NCI-H748 treated with DMSO at 0.1 percent for 48 hours (cell line): ENCODE data around the gene PNMA8A.
"Not testable (repeated sequence)": the region's sequence is repeated elsewhere in the genome, so short reads cannot be mapped to it uniquely, and the experiment has no call there.

ENCODE experiments used
- DNase-seq: peaks from one replicate; lab custom pipeline; 2025; lab: John Stamatoyannopoulos, UW

The PNMA8A gene

DNA sequence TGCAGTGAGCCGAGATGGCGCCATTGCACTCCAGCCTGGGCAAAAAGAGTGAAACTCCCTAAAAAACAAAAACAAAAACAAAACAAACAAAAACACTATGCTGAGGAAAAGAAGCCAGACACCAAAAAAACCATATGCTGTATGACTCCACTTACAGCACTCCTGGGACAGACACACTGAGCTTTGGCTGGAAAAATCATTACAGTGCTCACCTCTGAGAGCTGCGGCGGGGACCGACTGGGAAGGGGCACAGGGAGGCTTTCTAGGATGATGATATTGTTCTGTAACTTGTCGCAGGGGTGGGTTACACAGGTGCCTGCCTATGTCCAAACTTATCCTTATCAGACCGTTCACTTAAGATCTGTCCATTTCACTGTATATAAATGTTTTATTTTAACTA is 7.8 kb downstream of the PNMA8A start:
- DNase-seq = no peak

- DNase-seq = no peak
These were observed 9.8 kb downstream of the PNMA8A start for GRCh38 chr19:46461537-46461936.

DNA sequence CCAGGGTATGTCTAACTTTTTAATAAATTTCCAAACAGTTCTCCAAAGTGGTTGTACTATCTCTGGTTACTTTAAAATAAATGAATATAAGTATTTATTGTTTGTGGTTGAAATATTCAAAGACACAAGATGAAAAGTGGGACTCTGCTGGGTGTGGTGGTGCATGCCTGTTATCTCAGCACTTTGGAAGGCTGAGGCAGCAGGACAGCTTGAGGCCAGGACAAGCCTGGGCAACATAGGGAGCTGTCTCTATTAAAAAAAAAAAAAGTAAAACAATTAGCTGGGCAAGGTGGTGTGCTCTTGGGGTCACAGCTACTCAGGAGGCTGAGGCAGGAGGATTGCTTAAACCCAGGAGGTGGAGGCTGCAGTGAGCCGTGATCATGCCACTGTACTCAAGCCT is 10.4 kb downstream of the PNMA8A start:
- no peak for DNase-seq

DNA sequence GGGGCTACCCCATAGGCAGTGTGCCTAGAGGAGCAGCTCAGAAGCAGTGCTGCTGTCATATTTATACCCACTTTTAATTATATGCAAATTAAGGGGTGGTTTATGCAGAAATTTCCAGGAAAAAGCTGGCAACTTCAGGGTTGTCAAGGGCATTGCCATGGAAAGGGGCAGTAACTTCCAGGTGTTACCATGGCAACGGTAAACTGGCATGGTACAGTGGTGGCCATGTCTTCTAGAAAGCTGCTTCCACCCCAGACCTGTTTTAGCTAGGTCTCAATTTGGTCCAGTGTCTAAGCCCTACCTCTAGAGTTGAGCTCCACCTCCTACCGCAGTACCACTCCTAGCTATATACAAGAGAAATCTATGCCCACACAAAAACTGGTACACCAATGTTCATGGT is 11.3 kb downstream of the PNMA8A start:
- DNase-seq = no peak

DNA sequence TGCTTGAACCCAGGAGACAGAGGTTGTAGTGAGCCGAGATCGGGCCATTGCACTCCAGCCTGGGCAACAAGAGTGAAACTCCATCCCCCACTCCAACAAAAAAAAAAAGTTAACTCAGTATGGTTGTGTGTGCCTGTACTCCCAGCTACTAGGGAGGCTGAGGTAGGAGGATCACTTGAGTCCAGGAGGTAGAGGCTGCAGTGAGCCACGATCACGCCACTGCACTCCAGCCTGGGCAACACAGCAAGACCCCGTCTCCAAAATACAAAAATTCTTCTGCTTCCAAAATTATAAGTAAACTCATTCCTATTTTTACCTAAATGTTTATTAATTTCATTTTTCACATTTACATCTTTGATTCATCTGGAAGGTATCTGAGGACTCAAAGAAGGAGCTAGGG is 14.4 kb downstream of the PNMA8A start:
- no peak for DNase-seq

DNA sequence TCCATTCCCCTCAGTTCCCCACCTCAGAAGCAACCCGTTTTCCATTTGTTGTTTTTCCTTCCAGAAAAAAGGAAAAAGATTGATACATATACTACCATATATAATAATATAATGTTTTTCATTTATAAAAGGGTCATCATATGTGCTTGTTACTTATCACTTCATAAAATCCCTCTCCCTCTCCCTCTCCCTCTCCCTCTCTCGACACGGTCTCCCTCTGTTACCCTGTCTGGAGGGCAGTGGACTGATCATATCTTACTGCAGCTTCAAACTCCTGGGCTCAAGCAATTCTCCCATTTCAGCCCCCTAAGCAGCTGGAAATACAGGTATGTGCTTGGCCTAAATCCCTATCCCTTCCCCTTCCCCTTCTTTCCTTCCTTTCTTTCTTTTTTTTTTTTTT is 17.1 kb downstream of the PNMA8A start:
- DNase-seq = no peak

DNA sequence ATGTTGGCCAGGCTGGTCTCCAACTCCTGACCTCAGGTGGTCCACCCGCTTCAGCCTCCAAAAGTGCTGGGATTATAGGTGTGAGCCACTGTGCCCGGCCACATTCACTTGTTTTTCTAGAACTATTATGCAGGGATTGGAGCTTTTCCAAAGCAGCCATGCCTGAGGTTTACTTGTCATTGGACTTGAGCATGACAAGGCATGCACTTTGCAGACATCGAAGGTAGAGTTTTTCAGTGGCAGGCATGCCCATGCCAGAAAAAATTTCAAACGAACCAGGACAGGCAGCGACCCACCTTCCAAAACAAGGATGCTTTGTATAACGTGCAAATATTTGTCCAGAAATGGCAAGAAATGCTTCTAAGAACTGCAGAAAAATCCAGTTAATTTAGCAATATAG is 17.7 kb downstream of the PNMA8A start:
- DNase-seq = no peak

DNA sequence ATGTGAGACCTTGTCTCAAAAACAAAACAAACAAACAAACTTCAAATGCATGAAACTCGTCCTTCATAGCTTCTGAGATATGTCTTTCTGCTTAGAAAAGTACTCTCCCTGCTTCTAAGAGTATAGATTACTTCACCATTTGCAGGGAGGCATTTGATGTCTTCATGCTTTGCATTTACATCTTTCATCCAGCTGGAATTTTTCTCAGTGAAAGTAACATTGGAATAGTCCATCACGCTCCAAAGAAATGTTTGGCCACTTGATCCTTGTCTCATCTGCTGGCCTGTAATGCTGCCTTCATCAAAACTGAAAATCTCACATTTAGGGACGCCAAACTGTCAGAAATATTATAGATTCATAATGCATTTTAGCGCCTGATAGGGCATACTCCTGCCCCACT is 19.2 kb downstream of the PNMA8A start:
- no peak for DNase-seq

DNA sequence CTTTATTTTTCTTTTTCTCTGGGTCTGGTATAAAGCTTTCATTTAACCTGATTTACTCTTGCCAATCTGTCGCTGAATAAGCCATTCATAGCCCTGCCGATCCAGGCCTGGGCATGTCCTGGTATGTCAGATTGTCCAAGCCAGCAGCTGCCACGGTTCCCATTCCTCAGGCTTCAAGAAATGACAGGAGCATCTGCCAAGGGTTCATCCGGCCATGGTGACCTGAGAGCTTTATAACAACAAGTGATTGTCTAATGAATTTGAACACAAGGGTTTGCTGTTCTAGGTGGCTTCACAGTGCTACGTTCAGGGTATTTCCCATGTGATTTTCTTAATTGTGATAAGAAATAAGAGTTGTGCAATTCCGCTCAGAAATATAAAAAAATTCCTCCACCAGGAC is 20.0 kb downstream of the PNMA8A start:
- no peak for DNase-seq

DNA sequence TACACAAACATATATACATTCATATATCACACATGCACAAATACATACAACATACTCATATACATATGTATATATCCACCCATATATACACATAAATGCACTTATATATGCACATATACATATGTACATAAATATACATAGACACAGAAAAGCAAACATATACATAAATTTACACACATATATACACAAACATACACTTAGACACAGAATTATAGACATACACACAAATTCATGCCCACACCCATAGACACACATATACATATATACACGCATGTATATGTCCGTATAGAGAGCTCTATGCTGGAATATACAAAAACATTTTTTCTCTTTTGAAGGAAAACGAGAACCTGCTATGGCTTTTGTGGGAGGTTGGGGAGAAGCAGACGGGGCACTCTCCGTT is 20.6 kb downstream of the PNMA8A start:
- no peak for DNase-seq

DNA sequence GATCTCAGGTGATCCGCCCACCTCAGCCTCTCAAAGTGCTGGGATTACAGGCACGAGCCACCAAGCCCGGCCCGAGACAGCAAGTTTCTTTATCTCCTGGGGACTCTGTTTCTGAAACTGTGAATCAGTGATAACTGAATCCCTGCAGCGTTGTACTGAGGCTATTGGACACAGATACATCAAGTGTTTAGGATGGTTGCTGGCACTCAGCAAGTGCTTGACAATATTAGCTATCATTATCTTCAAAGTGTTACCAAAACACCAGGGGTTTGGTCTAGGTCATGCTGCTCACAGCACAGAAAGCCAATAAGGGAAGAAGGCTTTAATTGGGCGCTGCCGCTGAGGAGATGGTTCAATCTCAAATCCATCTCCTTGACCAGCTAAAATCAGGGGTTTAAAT is 22.1 kb downstream of the PNMA8A start:
- DNase-seq = peak; percentile 27

- no peak for DNase-seq
These were observed 22.8 kb downstream of the PNMA8A start for GRCh38 chr19:46448601-46449000.

- no peak for DNase-seq
These were observed 23.5 kb downstream of the PNMA8A start for GRCh38 chr19:46447824-46448223.

DNA sequence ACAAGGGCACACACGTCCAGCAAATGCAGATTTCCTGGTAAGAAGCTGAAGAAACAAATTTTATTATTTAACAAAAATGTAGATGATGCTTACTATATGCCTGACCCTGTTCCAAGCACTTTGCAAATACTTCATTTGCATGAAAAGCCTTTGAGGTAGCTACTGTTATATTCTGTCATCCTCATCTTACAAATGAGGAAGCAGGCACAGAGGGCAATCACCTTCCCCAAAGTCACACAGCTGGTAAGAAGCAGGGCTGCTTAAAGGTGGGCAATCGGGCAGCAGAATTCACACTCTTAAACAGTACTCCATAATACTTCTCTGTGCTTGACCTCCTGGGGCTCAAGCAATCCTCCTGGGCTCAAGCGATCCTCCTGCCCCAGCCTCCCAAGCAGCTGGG is 24.4 kb downstream of the PNMA8A start:
- no peak for DNase-seq

- no peak for DNase-seq
These were observed 25.3 kb downstream of the PNMA8A start for GRCh38 chr19:46446021-46446420.

DNA sequence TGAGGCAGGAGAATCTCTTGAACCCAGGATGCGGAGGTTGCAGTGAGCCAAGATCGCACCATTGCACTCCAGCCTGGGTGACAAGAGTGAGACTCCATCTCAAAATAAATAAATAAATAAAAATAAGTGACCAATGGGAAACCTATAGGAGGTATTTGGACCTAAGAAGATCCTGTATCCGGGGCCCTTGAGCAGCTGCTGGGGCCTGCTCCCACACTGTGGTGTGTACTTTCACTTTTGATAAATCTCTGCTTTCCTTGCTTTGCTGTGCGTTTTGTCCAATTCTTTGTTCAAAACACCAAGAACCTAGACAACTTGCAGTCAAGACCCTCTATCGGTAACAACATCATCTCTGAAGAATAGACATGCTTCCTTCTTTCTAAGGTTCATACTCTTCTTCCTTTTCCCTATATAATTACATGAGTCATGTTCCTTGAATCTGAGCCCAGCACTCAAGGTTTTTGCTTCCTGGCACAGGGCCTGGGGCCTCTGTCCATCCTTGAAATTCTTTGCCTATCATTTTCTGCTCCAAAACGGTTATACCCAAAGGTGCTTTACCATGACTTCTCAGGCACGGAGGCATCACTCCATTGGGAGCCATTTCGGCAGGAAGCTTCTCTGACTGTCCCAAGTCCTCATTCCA is 28.4 kb downstream of the PNMA8A start:
- DNase-seq = no peak

DNA sequence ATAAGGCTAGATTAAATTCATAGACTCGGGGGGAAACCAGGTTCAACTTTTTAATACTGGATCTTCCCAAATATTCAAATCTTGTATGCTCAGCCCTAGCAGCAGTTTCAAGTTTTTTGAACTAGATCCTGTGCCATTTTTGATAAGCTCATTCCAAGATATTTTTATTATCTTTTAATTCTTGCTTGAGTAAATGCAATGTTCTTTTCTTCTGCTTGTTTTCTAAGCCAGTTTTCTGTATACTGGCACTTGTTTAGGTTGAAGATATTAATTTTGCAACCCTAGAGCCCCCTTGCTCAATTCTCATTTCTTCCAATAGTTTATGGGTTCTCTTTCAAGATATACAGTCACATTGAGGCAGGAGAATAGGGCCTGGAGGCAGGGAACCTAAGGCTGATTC is 29.5 kb downstream of the PNMA8A start:
- no peak for DNase-seq

GRCh38 chr19:46435689-46436088 is 35.7 kb downstream of the PNMA8A start:
- DNase-seq = not testable (repeated sequence)

GRCh38 chr19:46435009-46435408 is 36.4 kb downstream of the PNMA8A start:
- no peak for DNase-seq

GRCh38 chr19:46433470-46433869 is 37.9 kb downstream of the PNMA8A start:
- not testable (repeated sequence) for DNase-seq

DNA sequence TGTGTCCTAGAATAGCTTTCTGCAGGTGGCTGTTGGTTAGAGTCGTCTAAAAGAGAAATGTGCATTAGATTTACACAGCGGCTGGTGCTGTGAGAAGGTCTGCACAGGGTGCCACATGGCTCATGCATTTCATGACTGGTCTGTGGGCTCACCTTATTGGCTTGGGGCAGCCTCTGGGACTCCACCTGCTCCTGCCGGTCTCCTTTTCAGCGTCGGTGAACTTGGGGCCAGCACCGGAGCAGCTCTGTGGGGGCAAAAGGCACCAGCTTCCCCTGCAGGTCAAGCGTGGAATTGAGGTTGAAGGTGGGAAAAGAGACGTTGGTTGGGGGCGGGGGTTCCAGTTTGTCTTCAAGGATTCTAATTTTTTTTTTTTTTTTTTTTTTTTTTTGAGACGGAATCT is 39.5 kb downstream of the PNMA8A start:
- no peak for DNase-seq

GRCh38 chr19:46429999-46430398 is 41.4 kb downstream of the PNMA8A start:
- no peak for DNase-seq

GRCh38 chr19:46428239-46429135 is 42.9 kb downstream of the PNMA8A start, which contains the start of gene PNMA8C:
Gene PNMA8C (minus strand): TSS chr19:46428936. CDS start chr19:46428359, 577 bp downstream.
- peak; percentile 86 for DNase-seq
